ENCODE data around the gene PRR22.

- TF ChIP-seq, protein P1, sequence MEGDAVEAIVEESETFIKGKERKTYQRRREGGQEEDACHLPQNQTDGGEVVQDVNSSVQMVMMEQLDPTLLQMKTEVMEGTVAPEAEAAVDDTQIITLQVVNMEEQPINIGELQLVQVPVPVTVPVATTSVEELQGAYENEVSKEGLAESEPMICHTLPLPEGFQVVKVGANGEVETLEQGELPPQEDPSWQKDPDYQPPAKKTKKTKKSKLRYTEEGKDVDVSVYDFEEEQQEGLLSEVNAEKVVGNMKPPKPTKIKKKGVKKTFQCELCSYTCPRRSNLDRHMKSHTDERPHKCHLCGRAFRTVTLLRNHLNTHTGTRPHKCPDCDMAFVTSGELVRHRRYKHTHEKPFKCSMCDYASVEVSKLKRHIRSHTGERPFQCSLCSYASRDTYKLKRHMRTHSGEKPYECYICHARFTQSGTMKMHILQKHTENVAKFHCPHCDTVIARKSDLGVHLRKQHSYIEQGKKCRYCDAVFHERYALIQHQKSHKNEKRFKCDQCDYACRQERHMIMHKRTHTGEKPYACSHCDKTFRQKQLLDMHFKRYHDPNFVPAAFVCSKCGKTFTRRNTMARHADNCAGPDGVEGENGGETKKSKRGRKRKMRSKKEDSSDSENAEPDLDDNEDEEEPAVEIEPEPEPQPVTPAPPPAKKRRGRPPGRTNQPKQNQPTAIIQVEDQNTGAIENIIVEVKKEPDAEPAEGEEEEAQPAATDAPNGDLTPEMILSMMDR (IDR thresholded peaks at IDR 0.05; ENCODE audit: insufficient read depth, low read length) = no peak
- TF ChIP-seq GABPA (IDR thresholded peaks at IDR 0.05; ENCODE audit: low read depth) = no peak
Measured at GRCh38 chr19:5799247-5800241, 15.0 kb upstream of the PRR22 start.

Data from HL-60 (cell line).